ENCODE results near the gene ENOX1.

DNA sequence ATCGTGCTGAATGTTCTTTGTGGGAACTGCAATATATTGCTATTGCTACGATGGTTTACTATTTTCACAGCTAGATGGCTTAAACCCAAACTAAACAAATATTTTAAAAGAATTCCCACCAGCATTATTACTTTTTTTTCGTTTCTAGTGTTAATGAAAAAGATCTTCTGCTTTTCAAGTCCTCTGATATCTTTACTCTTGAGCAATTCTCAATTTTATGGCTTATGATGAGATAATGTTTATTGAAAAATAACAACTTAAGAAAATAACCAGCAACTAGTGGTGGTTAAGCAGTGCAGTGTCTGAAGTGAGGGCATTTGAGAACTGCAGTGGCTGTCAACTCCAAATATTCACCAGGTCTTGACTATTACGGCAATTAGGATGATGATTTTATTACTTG is 360.4 kb downstream of the ENOX1 start:
- TF ChIP-seq, protein P1, sequence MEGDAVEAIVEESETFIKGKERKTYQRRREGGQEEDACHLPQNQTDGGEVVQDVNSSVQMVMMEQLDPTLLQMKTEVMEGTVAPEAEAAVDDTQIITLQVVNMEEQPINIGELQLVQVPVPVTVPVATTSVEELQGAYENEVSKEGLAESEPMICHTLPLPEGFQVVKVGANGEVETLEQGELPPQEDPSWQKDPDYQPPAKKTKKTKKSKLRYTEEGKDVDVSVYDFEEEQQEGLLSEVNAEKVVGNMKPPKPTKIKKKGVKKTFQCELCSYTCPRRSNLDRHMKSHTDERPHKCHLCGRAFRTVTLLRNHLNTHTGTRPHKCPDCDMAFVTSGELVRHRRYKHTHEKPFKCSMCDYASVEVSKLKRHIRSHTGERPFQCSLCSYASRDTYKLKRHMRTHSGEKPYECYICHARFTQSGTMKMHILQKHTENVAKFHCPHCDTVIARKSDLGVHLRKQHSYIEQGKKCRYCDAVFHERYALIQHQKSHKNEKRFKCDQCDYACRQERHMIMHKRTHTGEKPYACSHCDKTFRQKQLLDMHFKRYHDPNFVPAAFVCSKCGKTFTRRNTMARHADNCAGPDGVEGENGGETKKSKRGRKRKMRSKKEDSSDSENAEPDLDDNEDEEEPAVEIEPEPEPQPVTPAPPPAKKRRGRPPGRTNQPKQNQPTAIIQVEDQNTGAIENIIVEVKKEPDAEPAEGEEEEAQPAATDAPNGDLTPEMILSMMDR (IDR thresholded peaks at IDR 0.05): no peak
- no peak for TF ChIP-seq POLR2A (IDR thresholded peaks at IDR 0.05)

All from testis (tissue), 2 donors.